LoVo (cell line): ENCODE results near the gene RNF181.
A peak's percentile ranks its signal among the peaks of the same experiment; 100 is the strongest.
"Not testable (repeated sequence)": the region's sequence is repeated elsewhere in the genome, so short reads cannot be mapped to it uniquely, and the experiment has no call there.

ENCODE experiments used
- DNase-seq: peaks from one replicate; pipeline ENCODE4 v3.0.0-alpha.2; 2016; ENCODE audit warnings: low spot score

RNF181 gene

GRCh38 chr2:85595301-85596025, at the start of gene RNF181:
Gene RNF181 (plus strand): TSS chr2:85595745. CDS start chr2:85595764, 19 bp downstream.
- DNase-seq, result peak; percentile 98

- peak; percentile 31 for DNase-seq
Observed at GRCh38 chr2:85545780-85546240, 49.7 kb upstream of the RNF181 start.

GRCh38 chr2:85547089-85547858, 48.3 kb upstream of the RNF181 start:
- DNase-seq, result no peak

GRCh38 chr2:85547859-85548607, 47.5 kb upstream of the RNF181 start:
- no peak for DNase-seq

GRCh38 chr2:85548608-85548900, 47.0 kb upstream of the RNF181 start:
- no peak for DNase-seq

- DNase-seq, result no peak
Observed at GRCh38 chr2:85549095-85549494, 46.5 kb upstream of the RNF181 start.

GRCh38 chr2:85549826-85550225, 45.7 kb upstream of the RNF181 start:
- DNase-seq, result no peak

- DNase-seq, result no peak
Observed at GRCh38 chr2:85550486-85550885, 45.1 kb upstream of the RNF181 start.

- DNase-seq, result peak; percentile 77
Observed at GRCh38 chr2:85551698-85552678, 43.6 kb upstream of the RNF181 start.

GRCh38 chr2:85553184-85553583, 42.4 kb upstream of the RNF181 start:
- DNase-seq, result no peak

GRCh38 chr2:85554980-85555612, 40.4 kb upstream of the RNF181 start:
- DNase-seq, result no peak

- DNase-seq, result no peak
Observed at GRCh38 chr2:85557130-85557529, 38.4 kb upstream of the RNF181 start.

GRCh38 chr2:85558160-85558559, 37.4 kb upstream of the RNF181 start:
- DNase-seq, result no peak

GRCh38 chr2:85560403-85560726, 35.2 kb upstream of the RNF181 start:
- DNase-seq, result not testable (repeated sequence)

GRCh38 chr2:85560812-85561279, 34.7 kb upstream of the RNF181 start:
- DNase-seq, result no peak

- DNase-seq, result peak; percentile 97
Observed at GRCh38 chr2:85561280-85562212, 34.0 kb upstream of the RNF181 start, which contains the start of gene GGCX. Gene GGCX (minus strand): TSS chr2:85561493. CDS start chr2:85561428, 65 bp downstream.

- no peak for DNase-seq
Observed at GRCh38 chr2:85564144-85564563, 31.4 kb upstream of the RNF181 start.

GRCh38 chr2:85566265-85566664, 29.3 kb upstream of the RNF181 start:
- no peak for DNase-seq

GRCh38 chr2:85575739-85576138, 19.8 kb upstream of the RNF181 start:
- DNase-seq, result no peak

- DNase-seq, result no peak
Observed at GRCh38 chr2:85577063-85577385, 18.5 kb upstream of the RNF181 start.
